Stimulated activated memory B cell treated with anti-CD40 and anti-IgM and Interleukin-4, amounts not matched to agents 10 μg/mL and 1 μg/mL and 100 μg/mL, for 72 hours (primary cell): ENCODE results near the gene CPEB3.
"Not testable (repeated sequence)": the region's sequence is repeated elsewhere in the genome, so short reads cannot be mapped to it uniquely, and the experiment has no call there.

ENCODE experiments used
- ATAC-seq: fragments of 150-1000 bp; cut with Tn5 transposase; 2 replicates; pipeline ENCODE4 v1.10.0; 2021
- H3K27ac Mint-ChIP-seq: one replicate; pipeline ENCODE4 v1.8.0; 2022; ENCODE audit warnings: mild to moderate bottlenecking, mixed read lengths
- H3K27me3 Mint-ChIP-seq: one replicate; pipeline ENCODE4 v1.8.0; 2022; ENCODE audit warnings: mixed read lengths
- H3K36me3 Mint-ChIP-seq: one replicate; pipeline ENCODE4 v1.8.0; 2022; ENCODE audit warnings: mixed read lengths
- H3K4me1 Mint-ChIP-seq: one replicate; pipeline ENCODE4 v1.8.0; 2022; ENCODE audit warnings: mixed read lengths
- H3K4me3 Mint-ChIP-seq: one replicate; pipeline ENCODE4 v1.8.0; 2022; ENCODE audit warnings: mild to moderate bottlenecking, moderate library complexity, mixed read lengths
- H3K9me3 Mint-ChIP-seq: one replicate; pipeline ENCODE4 v1.8.0; 2022; ENCODE audit warnings: mixed read lengths

CPEB3 gene

GRCh38 chr10:92149261-92149660 lies 141.6 kb downstream of the CPEB3 start:
- Mint-ChIP-seq H3K4me1 (peaks cover 50% of the 10 kb centered on the region), H3K27ac (no peak overlapping the region)

GRCh38 chr10:92146781-92147180 lies 144.1 kb downstream of the CPEB3 start:
- no peaks in the 10 kb centered on the region for H3K9me3 Mint-ChIP-seq
- no peak for ATAC-seq
- H3K27me3 Mint-ChIP-seq, result no peaks in the 10 kb centered on the region
- H3K4me1 Mint-ChIP-seq, result peaks cover 55% of the 10 kb centered on the region
- no peak overlapping the region for H3K4me3 Mint-ChIP-seq
- peak overlapping the region; percentile 4 for H3K27ac Mint-ChIP-seq
- H3K36me3 Mint-ChIP-seq, result no peaks in the 10 kb centered on the region

More at GRCh38 chr10:92149261-92149660, 141.6 kb downstream of the CPEB3 start:
- no peak for ATAC-seq
- H3K27me3 Mint-ChIP-seq, result no peaks in the 10 kb centered on the region
- no peaks in the 10 kb centered on the region for H3K9me3 Mint-ChIP-seq
- H3K36me3 Mint-ChIP-seq, result no peaks in the 10 kb centered on the region
- H3K4me3 Mint-ChIP-seq, result no peak overlapping the region

GRCh38 chr10:92146107-92146506 lies 144.8 kb downstream of the CPEB3 start:
- H3K9me3 Mint-ChIP-seq, result no peaks in the 10 kb centered on the region
- peaks cover 51% of the 10 kb centered on the region for H3K4me1 Mint-ChIP-seq
- no peaks in the 10 kb centered on the region for H3K36me3 Mint-ChIP-seq
- no peak overlapping the region for H3K4me3 Mint-ChIP-seq
- no peaks in the 10 kb centered on the region for H3K27me3 Mint-ChIP-seq
- no peak for ATAC-seq
- no peak overlapping the region for H3K27ac Mint-ChIP-seq

- no peak for ATAC-seq
- no peaks in the 10 kb centered on the region for H3K9me3 Mint-ChIP-seq
- H3K4me3 Mint-ChIP-seq, result peak overlapping the region; percentile 69
- peak overlapping the region; percentile 86 for H3K27ac Mint-ChIP-seq
- H3K36me3 Mint-ChIP-seq, result peaks cover 14% of the 10 kb centered on the region
- H3K4me1 Mint-ChIP-seq, result peaks cover 51% of the 10 kb centered on the region
- H3K27me3 Mint-ChIP-seq, result no peaks in the 10 kb centered on the region
Observed at GRCh38 chr10:92142949-92143348, 147.9 kb downstream of the CPEB3 start.

GRCh38 chr10:92142512-92142911 lies 148.4 kb downstream of the CPEB3 start:
- ATAC-seq, result no peak
- Mint-ChIP-seq H3K9me3 (no peaks in the 10 kb centered on the region), H3K27me3 (no peaks in the 10 kb centered on the region), H3K27ac (peak overlapping the region; percentile 86), H3K4me1 (peaks cover 51% of the 10 kb centered on the region), H3K36me3 (peaks cover 18% of the 10 kb centered on the region), H3K4me3 (peak overlapping the region; percentile 69)

- not testable (repeated sequence) for H3K4me3 Mint-ChIP-seq, ATAC-seq, H3K27me3 Mint-ChIP-seq, H3K9me3 Mint-ChIP-seq
- Mint-ChIP-seq H3K36me3 (peaks cover 32% of the 10 kb centered on the region), H3K4me1 (peaks cover 41% of the 10 kb centered on the region), H3K27ac (peak overlapping the region; percentile 86)
Observed at GRCh38 chr10:92141147-92141546, 149.7 kb downstream of the CPEB3 start.

- not testable (repeated sequence) for H3K4me3 Mint-ChIP-seq, H3K9me3 Mint-ChIP-seq, ATAC-seq, H3K27ac Mint-ChIP-seq, H3K27me3 Mint-ChIP-seq
- peaks cover 46% of the 10 kb centered on the region for H3K4me1 Mint-ChIP-seq
- peaks cover 74% of the 10 kb centered on the region for H3K36me3 Mint-ChIP-seq
Observed at GRCh38 chr10:92134049-92134448, 156.8 kb downstream of the CPEB3 start.

- H3K9me3 Mint-ChIP-seq, result no peaks in the 10 kb centered on the region
- ATAC-seq, result no peak
- peaks cover 59% of the 10 kb centered on the region for H3K36me3 Mint-ChIP-seq
- H3K4me1 Mint-ChIP-seq, result peaks cover 49% of the 10 kb centered on the region
- H3K27me3 Mint-ChIP-seq, result no peaks in the 10 kb centered on the region
- no peak overlapping the region for H3K27ac Mint-ChIP-seq
- no peak overlapping the region for H3K4me3 Mint-ChIP-seq
Observed at GRCh38 chr10:92131275-92131820, 159.5 kb downstream of the CPEB3 start.

GRCh38 chr10:92130622-92131274 lies 160.1 kb downstream of the CPEB3 start:
- H3K4me1 Mint-ChIP-seq, result peaks cover 49% of the 10 kb centered on the region

GRCh38 chr10:92126100-92126650 lies 164.7 kb downstream of the CPEB3 start:
- H3K9me3 Mint-ChIP-seq, result no peaks in the 10 kb centered on the region
- no peak overlapping the region for H3K4me3 Mint-ChIP-seq
- no peaks in the 10 kb centered on the region for H3K27me3 Mint-ChIP-seq
- peaks cover 23% of the 10 kb centered on the region for H3K4me1 Mint-ChIP-seq
- peaks cover 31% of the 10 kb centered on the region for H3K36me3 Mint-ChIP-seq
- ATAC-seq, result no peak
- no peak overlapping the region for H3K27ac Mint-ChIP-seq

More at GRCh38 chr10:92130622-92131274, 160.1 kb downstream of the CPEB3 start:
- no peak overlapping the region for H3K4me3 Mint-ChIP-seq
- no peaks in the 10 kb centered on the region for H3K9me3 Mint-ChIP-seq
- no peak for ATAC-seq
- H3K27ac Mint-ChIP-seq, result no peak overlapping the region
- no peaks in the 10 kb centered on the region for H3K27me3 Mint-ChIP-seq
- peaks cover 53% of the 10 kb centered on the region for H3K36me3 Mint-ChIP-seq

- no peaks in the 10 kb centered on the region for H3K9me3 Mint-ChIP-seq
- peaks cover 26% of the 10 kb centered on the region for H3K36me3 Mint-ChIP-seq
- H3K4me1 Mint-ChIP-seq, result peaks cover 17% of the 10 kb centered on the region
- ATAC-seq, result no peak
- H3K27ac Mint-ChIP-seq, result no peak overlapping the region
- no peaks in the 10 kb centered on the region for H3K27me3 Mint-ChIP-seq
- no peak overlapping the region for H3K4me3 Mint-ChIP-seq
Observed at GRCh38 chr10:92125144-92125543, 165.7 kb downstream of the CPEB3 start.

- Mint-ChIP-seq H3K36me3 (peaks cover 22% of the 10 kb centered on the region), H3K4me3 (no peak overlapping the region), H3K27ac (no peak overlapping the region), H3K27me3 (no peaks in the 10 kb centered on the region), H3K9me3 (no peaks in the 10 kb centered on the region), H3K4me1 (peaks cover 12% of the 10 kb centered on the region)
- no peak for ATAC-seq
Observed at GRCh38 chr10:92124616-92125143, 166.2 kb downstream of the CPEB3 start.

GRCh38 chr10:92124020-92124419 lies 166.9 kb downstream of the CPEB3 start:
- no peak overlapping the region for H3K27ac Mint-ChIP-seq
- H3K4me1 Mint-ChIP-seq, result peaks cover 18% of the 10 kb centered on the region
- no peaks in the 10 kb centered on the region for H3K9me3 Mint-ChIP-seq
- H3K4me3 Mint-ChIP-seq, result no peak overlapping the region
- no peaks in the 10 kb centered on the region for H3K27me3 Mint-ChIP-seq
- peaks cover 23% of the 10 kb centered on the region for H3K36me3 Mint-ChIP-seq
- ATAC-seq, result no peak

- peaks cover 25% of the 10 kb centered on the region for H3K36me3 Mint-ChIP-seq
- H3K27me3 Mint-ChIP-seq, result no peaks in the 10 kb centered on the region
- H3K4me1 Mint-ChIP-seq, result peaks cover 21% of the 10 kb centered on the region
- H3K27ac Mint-ChIP-seq, result no peak overlapping the region
- ATAC-seq, result no peak
- no peak overlapping the region for H3K4me3 Mint-ChIP-seq
- no peaks in the 10 kb centered on the region for H3K9me3 Mint-ChIP-seq
Observed at GRCh38 chr10:92122941-92123450, 167.9 kb downstream of the CPEB3 start.

GRCh38 chr10:92121686-92122492 lies 169.0 kb downstream of the CPEB3 start:
- H3K36me3 Mint-ChIP-seq, result peaks cover 18% of the 10 kb centered on the region
- no peak for ATAC-seq
- H3K9me3 Mint-ChIP-seq, result no peaks in the 10 kb centered on the region
- no peaks in the 10 kb centered on the region for H3K27me3 Mint-ChIP-seq
- peaks cover 12% of the 10 kb centered on the region for H3K4me1 Mint-ChIP-seq
- no peak overlapping the region for H3K4me3 Mint-ChIP-seq
- H3K27ac Mint-ChIP-seq, result no peak overlapping the region
